Mammary epithelial cell (primary cell): ENCODE data around the gene PZP.

Experiments used
- CTCF ChIP-seq, 2 donors: IDR thresholded peaks in 1 of 2; conservative IDR thresholded peaks in 1 of 2; 2 replicates each; pipeline ENCODE4 v1.5.1; 2011 to 2012; ENCODE audit warnings: inconsistent platforms in 2 of 2, low read length in 2 of 2, mild to moderate bottlenecking in 2 of 2, control low read depth in 1 of 2, low read depth in 1 of 2; ENCODE audit not compliant: insufficient read depth in 1 of 2; ENCODE audit errors: extremely low read depth in 1 of 2
- EZH2 ChIP-seq: IDR thresholded peaks from 2 replicates; pipeline ENCODE4 v1.6.1; 2012; ENCODE audit warnings: low read length, inconsistent platforms, borderline replicate concordance

- TF ChIP-seq CTCF (conservative IDR thresholded peaks at IDR 0.05 in 1 of 2, IDR thresholded peaks at IDR 0.05 in 1 of 2; ENCODE audit: extremely low read depth in 1 of 2, insufficient read depth in 1 of 2, low read depth in 1 of 2, low read length in 2 of 2): no peak
- no peak for TF ChIP-seq EZH2
These were observed 63.5 kb downstream of the PZP start for GRCh38 chr12:9144730-9145106.
